GM18520 (cell line): ENCODE measurements around the gene CARD9.

Experiments
- ATAC-seq: cut with Tn5 transposase; IDR thresholded peaks from one replicate; pipeline ENCODE4 v1.9.1; 2021; ENCODE audit not compliant: unreplicated experiment

Gene CARD9

GRCh38 chr9:136337416-136338395, 35.8 kb downstream of the CARD9 start:
- ATAC-seq = no peak

GRCh38 chr9:136336881-136337280, 36.6 kb downstream of the CARD9 start:
- no peak for ATAC-seq

DNA sequence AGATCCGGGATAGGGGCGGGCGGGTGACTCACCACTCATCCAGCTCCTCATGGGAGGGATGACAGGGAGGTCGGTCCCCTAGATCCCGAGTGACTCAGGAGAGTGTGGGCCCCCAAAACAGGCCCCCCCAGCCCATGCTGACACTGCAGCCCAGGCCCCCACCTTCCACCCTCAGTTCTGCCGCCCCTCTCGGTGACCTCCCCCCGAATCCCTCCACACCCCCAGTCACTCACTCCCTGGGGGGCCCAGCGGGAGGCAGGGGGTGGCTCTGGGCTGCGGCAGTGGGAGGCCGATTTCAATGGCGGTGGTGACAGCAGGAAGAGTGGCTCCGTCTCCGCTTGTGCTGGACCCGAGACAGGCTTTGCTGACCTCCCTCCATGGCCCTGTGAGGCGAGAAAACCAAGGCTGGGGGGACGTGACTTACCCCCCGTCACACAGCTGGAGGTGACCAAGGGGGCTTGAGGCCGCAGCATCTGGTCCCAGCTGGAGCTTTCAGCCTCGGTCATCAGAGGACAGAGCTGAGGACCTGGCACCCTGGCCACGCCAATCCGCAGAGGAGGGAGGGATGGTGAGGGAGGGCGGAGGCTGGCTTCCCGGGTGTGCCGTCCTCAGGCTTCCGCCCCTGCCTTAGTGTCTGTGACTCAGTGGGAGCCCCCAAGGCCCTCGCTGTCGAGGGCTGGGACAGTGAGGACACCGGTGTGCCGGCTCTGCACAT, 37.2 kb downstream of the CARD9 start:
- no peak for ATAC-seq

GRCh38 chr9:136335296-136336155, 37.9 kb downstream of the CARD9 start:
- no peak for ATAC-seq

GRCh38 chr9:136334541-136334940, 38.9 kb downstream of the CARD9 start:
- no peak for ATAC-seq

DNA sequence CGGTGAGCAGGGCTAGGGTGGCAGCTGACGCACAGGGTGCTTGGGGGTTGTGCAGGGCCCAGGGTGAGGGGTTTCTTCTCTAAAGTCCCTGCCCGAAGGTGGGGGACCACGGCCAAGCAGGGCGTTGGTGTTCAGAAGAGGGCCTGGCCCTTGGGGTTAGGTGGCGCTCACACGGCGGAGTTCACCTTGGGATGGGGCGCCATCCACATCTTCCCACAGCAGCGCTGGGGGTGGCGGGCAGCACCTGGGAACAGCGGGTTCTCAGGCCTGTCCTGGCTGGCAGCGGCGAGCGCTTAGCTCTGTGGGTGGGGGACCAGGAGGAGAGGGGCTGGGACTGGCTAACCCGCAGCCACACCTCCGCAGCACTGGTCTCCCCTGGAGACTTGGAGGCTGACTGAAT, 40.0 kb downstream of the CARD9 start:
- no peak for ATAC-seq

- no peak for ATAC-seq
These were observed 40.4 kb downstream of the CARD9 start for GRCh38 chr9:136333045-136333444.

DNA sequence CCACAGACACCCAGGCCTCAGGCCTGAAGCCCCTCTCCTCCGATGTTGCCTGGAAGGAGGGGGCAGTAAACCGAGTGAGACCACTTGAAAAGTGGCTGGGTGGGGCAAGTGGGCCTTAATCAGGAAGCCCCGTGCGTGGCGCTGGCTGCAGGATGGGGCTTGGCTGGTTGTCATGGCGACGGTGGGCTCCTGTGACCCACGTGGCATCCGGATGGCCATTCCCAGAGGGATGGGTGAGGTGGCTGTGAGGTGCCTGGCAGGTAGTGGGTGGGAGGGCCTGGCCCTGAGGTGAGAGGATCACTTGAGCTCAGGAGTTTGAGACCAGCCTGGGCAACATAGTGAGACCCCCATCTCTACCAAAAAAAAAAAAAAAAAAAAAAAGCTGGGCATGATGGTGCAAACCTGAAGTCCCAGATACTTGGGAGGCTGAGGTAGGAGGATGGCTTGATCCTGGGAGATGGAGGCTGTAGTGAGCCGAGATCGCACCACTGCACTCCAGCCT, 40.9 kb downstream of the CARD9 start:
- ATAC-seq = no peak

GRCh38 chr9:136331556-136332481, 41.6 kb downstream of the CARD9 start:
- no peak for ATAC-seq

DNA sequence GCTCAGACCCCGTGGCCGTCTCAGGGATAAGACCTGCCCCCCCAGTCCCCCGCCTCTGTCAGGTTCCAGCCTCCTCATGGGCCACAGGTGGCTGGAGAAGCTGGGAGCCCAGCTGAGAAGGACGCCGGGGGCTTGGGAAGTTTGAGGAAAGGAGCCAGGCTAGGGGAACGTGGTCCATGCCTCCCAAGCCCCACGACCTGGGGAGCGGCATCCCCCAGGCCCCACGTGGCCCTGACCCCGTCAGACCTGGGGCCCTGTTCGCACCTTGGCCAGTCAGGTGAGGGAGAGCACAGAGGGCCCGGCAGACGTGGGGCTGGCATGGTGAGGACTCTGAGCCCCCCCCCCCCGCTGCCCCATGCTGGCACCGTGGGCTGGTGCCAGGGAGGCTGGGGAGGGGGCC, 42.4 kb downstream of the CARD9 start:
- ATAC-seq = no peak

DNA sequence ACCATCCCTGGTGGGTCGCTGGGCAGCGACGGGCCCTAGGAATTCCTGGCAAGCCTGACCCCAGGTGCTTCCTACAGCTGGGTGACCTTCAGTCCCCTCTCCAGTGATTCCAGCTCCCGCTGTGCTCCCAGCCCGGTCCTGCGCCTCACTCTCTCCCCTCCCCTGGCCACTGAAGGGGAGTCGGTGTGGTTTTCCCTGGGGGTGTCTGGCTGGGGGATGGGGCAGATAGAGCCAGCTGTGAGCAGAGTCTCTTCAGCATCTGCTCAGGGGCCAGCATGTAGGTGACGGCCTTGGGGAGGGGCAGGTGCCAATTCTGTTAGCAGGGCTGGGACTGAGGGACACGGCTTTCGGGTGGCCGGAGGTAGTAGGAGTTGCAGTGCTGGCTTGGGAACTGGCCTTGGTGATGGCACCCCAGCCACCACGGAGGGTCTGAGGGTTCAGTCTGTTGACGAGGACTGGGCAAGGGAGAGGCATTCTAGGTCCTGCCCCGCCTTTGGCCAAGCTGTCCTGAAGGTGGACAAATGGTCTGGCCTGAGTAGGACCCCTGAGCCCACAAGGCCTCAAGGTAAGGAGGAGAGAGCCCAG, 43.0 kb downstream of the CARD9 start:
- no peak for ATAC-seq

DNA sequence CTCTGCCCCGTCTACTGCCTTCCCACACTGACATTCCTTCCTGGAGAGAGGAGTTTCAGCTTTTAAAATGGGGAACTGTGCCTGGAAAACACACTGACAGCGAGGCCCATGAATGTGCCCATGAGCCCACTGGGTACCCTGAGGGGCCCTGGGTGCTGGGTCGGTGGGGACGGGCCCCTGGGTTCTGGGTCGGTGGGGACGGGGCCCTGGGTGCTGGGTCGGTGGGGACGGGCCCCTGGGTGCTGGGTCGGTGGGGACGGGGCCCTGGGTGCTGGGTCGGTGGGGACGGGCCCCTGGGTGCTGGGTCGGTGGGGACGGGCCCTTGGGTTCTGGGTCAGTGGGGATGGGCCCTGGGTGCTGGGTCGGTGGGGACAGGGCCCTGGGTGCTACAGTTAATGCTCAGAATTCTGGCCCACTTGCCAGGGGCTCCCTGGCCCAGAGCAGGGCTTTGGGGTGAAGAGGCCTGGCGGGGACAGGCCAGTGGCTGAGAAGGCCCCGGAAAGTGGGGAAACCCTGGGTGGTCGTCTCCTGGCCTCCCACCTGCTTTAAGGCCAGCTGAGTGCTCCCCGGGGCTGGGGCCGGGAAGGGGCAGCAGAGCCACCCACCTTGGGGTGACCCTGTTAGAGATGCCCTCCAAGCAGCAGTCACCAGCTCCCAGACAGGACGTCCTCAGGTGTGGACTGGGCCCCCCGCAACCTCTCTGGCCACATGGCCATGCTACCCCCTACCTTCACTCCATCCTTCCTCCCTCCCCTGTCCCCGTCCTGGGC, 43.6 kb downstream of the CARD9 start:
- ATAC-seq = no peak

DNA sequence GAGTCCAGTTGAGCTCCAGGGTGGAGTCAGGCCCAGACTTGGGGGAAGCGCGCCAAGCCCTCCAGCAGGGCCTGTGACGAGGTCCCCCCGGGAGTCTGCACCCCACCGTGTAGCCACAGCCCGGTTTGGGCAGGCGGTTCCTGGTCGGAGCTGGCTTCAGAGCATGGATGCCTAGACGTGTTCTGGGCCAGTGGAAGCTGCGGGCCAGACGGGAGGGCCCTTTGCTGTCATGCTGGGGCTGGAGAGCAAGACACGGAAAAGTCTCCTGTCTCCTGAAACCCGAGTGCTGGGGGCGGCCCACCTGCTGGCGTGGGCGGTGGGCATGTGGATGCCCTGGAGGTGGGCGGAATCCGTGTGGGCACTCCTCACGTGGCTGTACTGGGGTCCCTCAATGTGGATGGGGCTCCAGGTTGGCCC, 44.2 kb downstream of the CARD9 start:
- no peak for ATAC-seq

DNA sequence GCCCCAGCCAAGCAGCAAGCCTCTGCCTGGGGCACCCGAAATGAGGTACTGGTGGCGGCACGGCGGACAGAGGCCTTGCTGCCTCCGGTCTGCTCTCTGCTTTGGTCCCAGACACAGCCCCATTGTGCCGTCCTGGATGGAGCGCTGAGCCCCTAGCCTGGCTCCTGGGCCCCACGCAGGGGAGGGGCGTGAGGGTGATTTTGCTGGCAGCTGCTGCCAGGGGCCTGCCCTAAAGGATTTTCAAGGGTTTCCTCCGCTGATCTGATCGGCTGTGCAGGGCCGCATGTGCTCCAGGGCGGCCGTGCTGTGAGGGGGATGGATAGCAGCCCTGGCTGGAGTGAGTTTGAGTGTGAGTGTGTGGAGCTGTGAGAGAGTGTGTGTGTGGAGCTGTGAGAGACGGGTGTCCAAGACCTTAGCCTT, 44.8 kb downstream of the CARD9 start:
- no peak for ATAC-seq

- no peak for ATAC-seq
These were observed 45.4 kb downstream of the CARD9 start for GRCh38 chr9:136328011-136328621.

DNA sequence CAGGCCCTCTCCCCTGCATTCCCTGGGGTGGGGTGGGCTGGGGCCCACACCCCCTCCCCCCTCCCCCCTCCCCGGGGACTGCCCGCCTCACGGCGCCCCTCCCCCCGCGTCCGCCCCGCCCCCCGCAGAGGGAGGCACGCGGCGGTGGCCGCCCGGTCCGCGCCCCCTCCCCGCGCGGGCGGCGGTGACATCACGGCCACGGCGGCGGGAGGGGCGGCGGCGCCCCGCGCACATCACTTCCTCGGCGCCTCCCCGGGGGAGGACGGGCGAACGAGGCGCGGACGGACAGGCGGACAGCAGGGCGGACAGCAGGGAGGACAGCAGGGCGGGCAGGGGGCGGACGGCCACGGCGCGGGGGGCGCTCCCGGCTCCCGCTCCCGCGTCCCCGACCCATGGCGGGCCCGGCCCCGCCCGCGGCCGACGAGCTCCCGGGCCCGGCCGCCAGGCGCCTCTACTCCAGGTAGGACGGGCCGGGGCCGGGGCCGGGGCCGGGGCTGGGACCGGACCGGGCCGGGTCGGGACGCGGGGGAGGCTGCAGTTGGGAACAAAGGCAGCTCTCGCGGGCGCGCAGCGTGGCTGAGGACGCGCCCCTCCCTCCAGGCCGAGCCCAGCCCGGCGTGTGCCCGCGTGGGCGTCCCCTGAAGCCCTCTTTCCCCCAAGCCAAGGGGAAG, 46.0 kb downstream of the CARD9 start, which contains the start of gene GPSM1:
GPSM1 (plus strand) TSS at position 236 of the 671 bp plus-strand sequence; CDS start at position 393, 157 bp downstream.
- no peak for ATAC-seq

DNA sequence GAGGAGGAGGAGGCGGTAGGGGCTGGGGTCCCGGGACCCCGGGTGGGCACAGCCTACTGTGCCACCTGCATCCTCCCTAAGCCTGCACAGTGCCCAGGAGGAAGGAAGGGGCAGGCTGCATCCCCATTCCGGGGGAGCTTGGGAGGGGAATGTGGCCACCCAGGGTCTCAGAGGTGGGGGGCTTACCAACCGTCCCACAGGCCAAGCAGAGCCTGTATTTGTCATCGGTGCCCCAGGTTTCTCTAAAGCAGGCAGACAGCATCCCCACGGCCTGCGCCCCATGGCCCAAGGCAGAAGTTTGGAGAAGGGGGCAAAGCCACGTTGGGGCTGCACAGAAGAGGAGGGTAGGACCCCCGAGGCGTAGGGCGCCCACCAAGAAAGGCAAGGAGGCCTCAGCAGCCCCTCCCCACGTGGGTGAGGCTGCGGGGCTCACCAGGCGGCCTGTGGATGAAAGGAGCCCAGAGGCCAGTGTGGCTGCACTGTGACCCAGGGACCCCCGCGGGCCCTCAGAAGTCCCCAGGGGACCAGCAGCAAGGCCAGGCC, 46.6 kb downstream of the CARD9 start:
- no peak for ATAC-seq
